Stimulated activated CD8-positive, alpha-beta memory T cell treated with anti-CD3 and anti-CD28 coated beads, Interleukin-15, amount 100 ng/mL, for 24 hours (primary cell): ENCODE results near the gene RAB19.
"Not testable (repeated sequence)": the region's sequence is repeated elsewhere in the genome, so short reads cannot be mapped to it uniquely, and the experiment has no call there.

ENCODE experiments used
- DNase-seq: peaks from one replicate; pipeline ENCODE4 v3.0.0-alpha.2; 2020; ENCODE audit warnings: low read depth

RAB19 gene

GRCh38 chr7:140402178-140402835, 1.6 kb upstream of the RAB19 start:
- no peak for DNase-seq

DNA sequence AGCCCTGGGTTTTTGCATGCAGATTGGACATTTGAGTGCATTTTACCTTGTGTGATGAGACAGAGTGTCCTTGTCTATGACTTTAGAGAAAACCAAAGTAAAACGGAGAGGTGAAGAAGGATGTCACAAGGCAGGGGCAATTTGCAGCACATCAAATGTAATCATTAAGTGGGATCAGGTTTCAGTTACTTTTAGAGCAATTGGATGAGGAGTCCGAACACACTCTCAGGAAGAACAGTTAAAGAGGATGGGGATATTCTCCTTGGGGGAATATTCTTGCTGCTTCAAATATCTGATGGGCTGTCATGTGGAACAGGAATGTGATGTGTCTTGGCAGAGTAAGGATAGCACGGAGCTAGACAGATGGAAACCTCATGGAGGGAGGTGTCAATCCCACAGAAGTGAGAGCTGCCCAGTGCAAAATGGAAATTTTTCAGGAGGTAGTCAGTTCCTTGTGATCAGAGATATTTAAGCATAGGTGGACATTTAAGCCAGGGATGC, 757 bp downstream of the RAB19 start:
- no peak for DNase-seq

GRCh38 chr7:140415361-140415760, 11.5 kb downstream of the RAB19 start:
- DNase-seq: no peak

- not testable (repeated sequence) for DNase-seq
Measured at GRCh38 chr7:140415816-140416215, 12.0 kb downstream of the RAB19 start.

DNA sequence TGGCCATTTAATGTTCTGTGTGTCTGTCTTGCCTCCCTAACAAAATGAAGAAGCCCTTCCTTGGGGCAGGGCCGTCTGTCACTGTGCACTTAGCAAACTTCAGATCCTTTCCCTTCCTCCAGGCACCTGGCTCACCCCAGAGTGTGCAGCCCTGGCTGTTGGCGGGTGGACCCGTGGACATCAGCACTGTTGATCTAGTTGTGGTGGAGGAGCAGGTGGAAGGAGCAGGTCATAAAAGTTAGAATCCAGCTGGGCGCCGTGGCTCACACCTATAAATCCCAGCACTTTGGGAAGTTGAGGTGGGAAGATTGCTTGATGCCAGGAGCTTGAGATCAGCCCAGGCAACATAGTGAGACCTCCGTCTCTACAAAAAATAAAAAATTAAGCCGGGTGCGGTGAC, 12.7 kb downstream of the RAB19 start:
- DNase-seq: no peak

GRCh38 chr7:140417456-140418155, 13.7 kb downstream of the RAB19 start:
- no peak for DNase-seq

- not testable (repeated sequence) for DNase-seq
Measured at GRCh38 chr7:140418156-140418472, 14.3 kb downstream of the RAB19 start.

- DNase-seq: no peak
Measured at GRCh38 chr7:140418653-140419052, 14.8 kb downstream of the RAB19 start.

DNA sequence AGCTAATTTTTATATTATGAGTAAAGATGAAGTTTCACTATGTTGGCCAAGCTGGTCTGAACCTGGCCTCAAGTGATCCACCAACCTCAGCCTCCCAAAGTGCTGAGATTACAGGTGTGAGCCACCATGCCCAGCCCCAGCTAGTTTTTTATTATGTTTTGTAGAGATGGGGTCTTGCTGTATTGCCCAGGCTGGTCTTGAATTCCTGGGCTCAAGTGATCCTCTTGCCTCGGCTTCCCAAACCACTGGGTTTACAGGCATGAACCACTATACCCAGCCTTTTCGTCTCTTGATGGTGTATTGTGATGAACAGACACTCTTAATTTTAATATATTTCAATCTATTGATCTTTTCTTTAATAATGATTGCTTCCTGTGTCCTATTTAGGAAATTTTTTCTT, 17.7 kb downstream of the RAB19 start:
- no peak for DNase-seq

GRCh38 chr7:140423501-140423900, 19.6 kb downstream of the RAB19 start:
- no peak for DNase-seq

GRCh38 chr7:140425718-140426117, 21.9 kb downstream of the RAB19 start:
- no peak for DNase-seq

- no peak for DNase-seq
Measured at GRCh38 chr7:140426130-140426529, 22.3 kb downstream of the RAB19 start.

- no peak for DNase-seq
Measured at GRCh38 chr7:140433396-140433795, 29.5 kb downstream of the RAB19 start.

DNA sequence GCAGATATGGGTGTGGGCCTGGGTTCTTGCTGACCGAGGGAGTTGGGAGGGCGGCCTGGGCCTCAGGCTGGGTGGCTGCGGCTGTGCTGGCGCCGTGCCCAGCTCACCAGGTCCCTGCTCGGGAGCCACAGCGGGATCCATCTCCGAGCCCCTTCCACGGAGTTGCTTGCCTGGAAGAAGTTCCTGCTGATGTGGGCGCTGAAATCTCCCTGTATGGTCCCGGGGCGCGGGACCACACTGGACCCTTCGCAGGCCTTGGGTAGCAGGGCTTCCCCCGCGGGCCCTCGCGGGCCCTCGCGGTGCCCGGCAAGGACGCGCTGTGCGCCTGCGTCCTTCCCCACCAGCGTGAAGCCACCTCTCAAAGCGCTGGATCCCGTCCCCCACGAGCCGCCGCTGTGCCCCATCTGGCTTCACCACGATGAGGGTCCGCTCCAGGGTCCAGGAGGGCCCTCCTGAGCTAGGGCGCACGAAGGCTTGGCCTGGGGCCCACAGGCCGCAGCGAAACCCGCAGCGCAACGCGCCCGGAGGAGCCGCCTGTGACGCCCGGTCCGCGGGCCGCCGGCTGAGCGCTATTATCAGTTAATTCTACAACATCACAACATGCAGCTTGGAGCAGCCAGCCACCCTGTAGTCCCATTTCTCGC, 31.5 kb downstream of the RAB19 start:
- DNase-seq: no peak

GRCh38 chr7:140439359-140439758, 35.5 kb downstream of the RAB19 start:
- no peak for DNase-seq

DNA sequence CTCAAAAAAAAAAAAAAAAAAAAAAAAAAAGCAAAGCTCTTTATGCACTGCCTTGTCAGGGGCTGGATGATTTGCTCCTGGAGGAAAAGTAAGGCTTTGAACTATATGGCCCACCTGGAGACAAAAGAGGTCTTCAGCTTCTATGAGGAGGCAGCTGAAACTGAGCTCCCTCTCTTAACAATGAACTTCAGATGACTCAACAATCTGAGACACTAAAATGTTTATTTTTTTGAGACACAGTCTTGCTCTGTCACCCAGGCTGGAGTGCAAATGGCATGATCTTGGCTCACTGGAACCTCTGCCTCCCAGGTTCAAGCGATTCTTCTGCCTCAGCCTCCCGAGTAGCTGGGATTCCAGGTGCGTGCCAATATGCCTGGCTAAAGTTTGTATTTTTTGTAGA, 36.7 kb downstream of the RAB19 start:
- no peak for DNase-seq

- DNase-seq: no peak
Measured at GRCh38 chr7:140441519-140441918, 37.7 kb downstream of the RAB19 start.

DNA sequence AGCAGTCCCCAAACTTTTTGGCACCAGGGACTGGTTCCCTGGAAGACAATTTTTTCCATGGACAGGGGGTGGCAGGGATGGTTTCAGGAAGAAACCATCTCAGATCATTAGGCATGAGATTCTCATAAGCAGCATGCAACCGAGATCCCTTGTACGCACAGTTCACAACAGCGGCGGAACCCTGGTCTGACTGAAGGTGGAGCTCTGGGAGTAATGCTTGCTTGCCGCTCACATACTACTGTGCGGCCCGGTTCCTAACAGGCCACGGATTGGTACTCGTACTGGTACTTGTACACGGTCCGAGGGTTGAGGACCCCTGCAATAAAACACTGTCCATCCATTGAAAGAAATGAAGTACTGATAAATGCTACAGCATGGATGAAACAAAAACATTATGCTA, 42.6 kb downstream of the RAB19 start:
- DNase-seq: no peak

- no peak for DNase-seq
Measured at GRCh38 chr7:140447841-140448240, 44.0 kb downstream of the RAB19 start.

- DNase-seq: no peak
Measured at GRCh38 chr7:140448781-140449480, 45.1 kb downstream of the RAB19 start.

GRCh38 chr7:140451716-140452115, 47.9 kb downstream of the RAB19 start:
- DNase-seq: no peak

DNA sequence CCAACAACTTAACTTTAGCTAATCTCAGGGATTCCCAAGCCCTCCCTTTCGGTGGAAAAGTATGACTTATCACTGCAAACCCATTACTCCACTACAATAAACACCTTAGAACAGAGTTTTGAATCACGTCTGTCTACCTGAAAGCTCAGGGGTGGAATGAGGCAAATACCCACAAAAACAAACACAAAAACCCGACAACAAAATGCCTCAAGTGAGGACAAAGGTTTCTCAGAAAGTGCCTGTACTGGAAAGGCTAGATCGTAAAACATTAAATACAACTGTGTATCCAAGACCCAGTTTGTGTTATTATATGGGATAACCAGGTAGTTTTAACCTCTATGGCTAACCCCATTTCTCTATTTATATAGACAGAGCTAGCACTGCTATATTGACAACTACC, 49.4 kb downstream of the RAB19 start:
- DNase-seq: no peak
